Mucosa of stomach (tissue), 1 donor: ENCODE results near the gene PRKN.

Experiments
- H3K27me3 ChIP-seq: one replicate; pipeline ENCODE4 v1.7.0; 2013; ENCODE audit warnings: mild to moderate bottlenecking, low read length; ENCODE audit not compliant: control insufficient read depth, insufficient read depth
- H3K36me3 ChIP-seq: one replicate; pipeline ENCODE4 v1.7.0; 2013; ENCODE audit warnings: low read length; ENCODE audit not compliant: control insufficient read depth, insufficient read depth
- H3K4me1 ChIP-seq: one replicate; pipeline ENCODE4 v1.7.0; 2013; ENCODE audit warnings: mild to moderate bottlenecking, low read length; ENCODE audit not compliant: control insufficient read depth, insufficient read depth
- H3K4me3 ChIP-seq: one replicate; pipeline ENCODE4 v1.7.0; 2013; ENCODE audit warnings: low read length
- H3K9ac ChIP-seq: one replicate; pipeline ENCODE4 v1.7.0; 2013; ENCODE audit warnings: mild to moderate bottlenecking, low read length, moderate library complexity
- H3K9me3 ChIP-seq: one replicate; pipeline ENCODE4 v1.7.0; 2013; ENCODE audit warnings: mild to moderate bottlenecking, low read length, moderate library complexity; ENCODE audit not compliant: control insufficient read depth
- donor health status: Pancreatic carcinoma.

PRKN gene

GRCh38 chr6:162070639-162071038 is 656.9 kb downstream of the PRKN start:
- H3K36me3 ChIP-seq: no peaks in the 10 kb centered on the region
- H3K4me3 ChIP-seq: no peak overlapping the region
- H3K4me1 ChIP-seq: no peaks in the 10 kb centered on the region
- H3K9ac ChIP-seq: no peak overlapping the region
- H3K9me3 ChIP-seq: no peaks in the 10 kb centered on the region
- H3K27me3 ChIP-seq: no peaks in the 10 kb centered on the region

DNA sequence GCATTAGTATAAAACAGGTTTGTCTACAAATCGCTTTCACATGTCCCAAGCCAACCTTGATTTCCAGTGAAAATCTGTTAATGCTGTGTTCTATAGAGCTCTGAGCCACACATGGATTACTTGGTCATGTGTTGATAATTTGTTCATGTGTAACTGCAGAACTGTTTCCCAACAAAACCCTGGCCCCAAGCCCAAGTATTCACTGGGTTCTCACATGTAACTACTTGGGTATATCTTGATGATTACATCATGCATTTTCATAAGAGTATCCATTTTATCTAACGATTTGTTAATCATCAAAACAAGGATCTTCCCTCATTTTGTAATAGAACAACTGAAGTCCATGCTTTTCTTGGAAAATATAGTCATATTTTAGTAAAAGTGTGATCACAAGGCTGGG is 657.6 kb downstream of the PRKN start:
- H3K36me3 ChIP-seq: no peaks in the 10 kb centered on the region
- H3K4me1 ChIP-seq: no peaks in the 10 kb centered on the region
- no peaks in the 10 kb centered on the region for H3K9me3 ChIP-seq
- no peaks in the 10 kb centered on the region for H3K27me3 ChIP-seq
- H3K9ac ChIP-seq: no peak overlapping the region
- no peak overlapping the region for H3K4me3 ChIP-seq

GRCh38 chr6:162068340-162068739 is 659.2 kb downstream of the PRKN start:
- H3K36me3 ChIP-seq: no peaks in the 10 kb centered on the region
- H3K4me1 ChIP-seq: no peaks in the 10 kb centered on the region
- H3K9ac ChIP-seq: no peak overlapping the region
- H3K9me3 ChIP-seq: no peaks in the 10 kb centered on the region
- H3K4me3 ChIP-seq: no peak overlapping the region
- no peaks in the 10 kb centered on the region for H3K27me3 ChIP-seq

DNA sequence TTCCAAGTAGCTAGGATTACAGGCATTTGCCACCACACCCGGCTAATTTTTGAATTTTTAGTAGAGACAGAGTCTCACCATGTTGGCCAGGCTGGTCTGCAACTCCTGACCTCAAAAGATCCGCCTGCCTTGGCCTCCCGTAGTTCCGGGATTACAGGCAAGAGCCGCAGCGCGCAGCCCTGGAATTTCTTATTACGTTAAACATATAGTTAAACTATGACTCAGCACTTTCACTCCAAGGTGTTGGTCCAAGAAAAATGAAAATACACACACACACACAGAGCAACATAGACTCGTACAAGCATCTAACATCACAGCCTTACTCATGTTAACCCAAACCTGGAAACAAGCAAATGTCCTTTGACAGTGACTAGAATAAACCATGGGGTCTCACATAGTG is 663.9 kb downstream of the PRKN start:
- H3K4me3 ChIP-seq: no peak overlapping the region
- H3K27me3 ChIP-seq: no peaks in the 10 kb centered on the region
- H3K9ac ChIP-seq: no peak overlapping the region
- H3K9me3 ChIP-seq: no peaks in the 10 kb centered on the region
- H3K4me1 ChIP-seq: no peaks in the 10 kb centered on the region
- no peaks in the 10 kb centered on the region for H3K36me3 ChIP-seq

GRCh38 chr6:162058281-162058875 is 669.2 kb downstream of the PRKN start:
- no peak overlapping the region for H3K9ac ChIP-seq
- H3K4me3 ChIP-seq: no peak overlapping the region
- no peaks in the 10 kb centered on the region for H3K36me3 ChIP-seq
- peaks cover 4% of the 10 kb centered on the region for H3K4me1 ChIP-seq
- no peaks in the 10 kb centered on the region for H3K27me3 ChIP-seq
- H3K9me3 ChIP-seq: no peaks in the 10 kb centered on the region

- no peaks in the 10 kb centered on the region for H3K9me3 ChIP-seq
- H3K36me3 ChIP-seq: no peaks in the 10 kb centered on the region
- no peak overlapping the region for H3K9ac ChIP-seq
- no peaks in the 10 kb centered on the region for H3K27me3 ChIP-seq
- H3K4me3 ChIP-seq: no peak overlapping the region
- H3K4me1 ChIP-seq: peaks cover 4% of the 10 kb centered on the region
Observed at GRCh38 chr6:162056745-162057144, 670.8 kb downstream of the PRKN start.

DNA sequence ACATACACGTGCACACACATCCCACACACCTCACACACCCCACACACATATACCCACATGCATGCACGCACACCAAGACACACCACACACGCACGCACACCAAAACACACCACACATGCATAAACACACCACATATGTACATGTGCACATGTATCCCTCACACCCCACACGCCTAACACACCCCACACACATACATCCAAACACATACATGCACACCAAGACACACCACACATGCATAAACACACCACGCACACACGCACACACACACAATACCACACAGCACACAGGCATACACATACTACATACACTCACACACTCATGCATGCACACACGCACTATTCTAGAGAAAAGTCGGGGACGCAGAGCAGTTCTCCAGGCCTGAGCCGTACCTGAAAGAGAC is 671.5 kb downstream of the PRKN start:
- H3K27me3 ChIP-seq: no peaks in the 10 kb centered on the region
- H3K4me3 ChIP-seq: no peak overlapping the region
- H3K4me1 ChIP-seq: peaks cover 4% of the 10 kb centered on the region
- no peak overlapping the region for H3K9ac ChIP-seq
- no peaks in the 10 kb centered on the region for H3K9me3 ChIP-seq
- no peaks in the 10 kb centered on the region for H3K36me3 ChIP-seq

GRCh38 chr6:162055365-162055764 is 672.2 kb downstream of the PRKN start:
- Histone ChIP-seq H3K27me3 (no peaks in the 10 kb centered on the region), H3K36me3 (no peaks in the 10 kb centered on the region), H3K9ac (no peak overlapping the region), H3K4me1 (peaks cover 4% of the 10 kb centered on the region), H3K9me3 (no peaks in the 10 kb centered on the region), H3K4me3 (no peak overlapping the region)

DNA sequence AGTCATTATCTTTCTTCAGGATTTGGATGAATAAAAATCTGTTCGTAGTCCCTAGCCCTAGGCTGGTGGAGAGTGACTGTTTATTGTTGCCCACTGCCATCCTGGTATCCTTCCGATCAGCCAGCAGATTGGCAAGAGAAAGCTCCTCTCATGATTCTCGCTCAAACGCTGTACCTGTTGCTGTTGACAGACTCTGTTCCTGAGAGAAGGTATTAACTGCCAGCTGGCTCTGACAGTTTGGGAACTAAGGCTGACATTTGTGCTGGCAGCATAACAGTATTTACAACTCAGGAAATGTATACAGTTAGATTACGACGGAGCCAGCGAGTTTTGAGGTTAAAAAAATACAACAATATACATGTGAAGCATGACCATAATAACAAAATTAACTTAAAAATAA is 674.5 kb downstream of the PRKN start:
- no peak overlapping the region for H3K9ac ChIP-seq
- H3K4me3 ChIP-seq: no peak overlapping the region
- H3K4me1 ChIP-seq: peaks cover 2% of the 10 kb centered on the region
- no peaks in the 10 kb centered on the region for H3K27me3 ChIP-seq
- no peaks in the 10 kb centered on the region for H3K36me3 ChIP-seq
- no peaks in the 10 kb centered on the region for H3K9me3 ChIP-seq

- Histone ChIP-seq H3K27me3 (no peaks in the 10 kb centered on the region), H3K4me1 (no peaks in the 10 kb centered on the region), H3K36me3 (no peaks in the 10 kb centered on the region), H3K9ac (no peak overlapping the region), H3K9me3 (no peaks in the 10 kb centered on the region), H3K4me3 (no peak overlapping the region)
Observed at GRCh38 chr6:162050579-162050978, 677.0 kb downstream of the PRKN start.

- Histone ChIP-seq H3K9ac (no peak overlapping the region), H3K9me3 (no peaks in the 10 kb centered on the region), H3K4me1 (no peaks in the 10 kb centered on the region), H3K27me3 (no peaks in the 10 kb centered on the region), H3K4me3 (no peak overlapping the region), H3K36me3 (no peaks in the 10 kb centered on the region)
Observed at GRCh38 chr6:162046324-162046723, 681.2 kb downstream of the PRKN start.

DNA sequence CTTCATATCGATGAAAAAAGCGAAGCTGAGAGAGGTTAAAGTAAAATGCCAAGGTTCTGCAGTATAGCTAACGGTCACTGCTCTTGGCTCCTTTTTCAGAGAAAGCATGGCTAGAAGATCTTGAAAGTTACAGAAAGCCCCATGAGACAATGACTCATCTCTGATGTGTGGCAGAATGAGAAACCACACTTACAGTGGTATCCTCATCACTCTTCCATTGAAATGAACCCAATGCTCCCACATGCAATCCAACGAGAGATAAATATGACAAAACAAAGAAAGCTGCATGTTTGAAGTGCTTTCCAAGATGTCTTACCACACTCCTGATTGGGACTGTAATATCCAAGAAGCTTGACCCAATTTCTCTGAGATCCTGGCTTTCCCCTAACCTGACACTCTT is 694.9 kb downstream of the PRKN start:
- Histone ChIP-seq H3K4me1 (peaks cover under 1% of the 10 kb centered on the region), H3K9me3 (no peaks in the 10 kb centered on the region), H3K36me3 (no peaks in the 10 kb centered on the region), H3K27me3 (no peaks in the 10 kb centered on the region), H3K9ac (no peak overlapping the region), H3K4me3 (no peak overlapping the region)
